Activated naive CD4-positive, alpha-beta T cell treated with anti-CD3 and anti-CD28 coated beads, Interleukin-2, amount 10 ng/mL, durations not matched to agents 7 days and 5 days (primary cell): ENCODE results near the gene WNT7A.

Experiments used
- CTCF ChIA-PET: fragments of 350-600 bp; sonication (Branson Sonifier 250); formaldehyde crosslinking; loops from one replicate; lab custom pipeline; 2021; ENCODE audit warnings: antibody characterized with exemption; lab: Charles Lee
- DNase-seq: peaks from one replicate; pipeline ENCODE4 v3.0.0-alpha.2; 2020
- H3K27ac Mint-ChIP-seq: one replicate; pipeline ENCODE4 v1.8.0; 2021; ENCODE audit warnings: mild to moderate bottlenecking, moderate library complexity, mixed read lengths
- H3K27me3 Mint-ChIP-seq: one replicate; pipeline ENCODE4 v1.8.0; 2021; ENCODE audit warnings: mild to moderate bottlenecking, mixed read lengths
- H3K36me3 Mint-ChIP-seq: one replicate; pipeline ENCODE4 v1.8.0; 2021; ENCODE audit warnings: mixed read lengths
- H3K4me1 Mint-ChIP-seq: one replicate; pipeline ENCODE4 v1.8.0; 2021; ENCODE audit warnings: mixed read lengths
- H3K4me3 Mint-ChIP-seq: one replicate; pipeline ENCODE4 v1.8.0; 2021; ENCODE audit warnings: mild to moderate bottlenecking, moderate library complexity, mixed read lengths
- H3K9me3 Mint-ChIP-seq: one replicate; pipeline ENCODE4 v1.8.0; 2021; ENCODE audit warnings: mixed read lengths

The WNT7A gene

DNA sequence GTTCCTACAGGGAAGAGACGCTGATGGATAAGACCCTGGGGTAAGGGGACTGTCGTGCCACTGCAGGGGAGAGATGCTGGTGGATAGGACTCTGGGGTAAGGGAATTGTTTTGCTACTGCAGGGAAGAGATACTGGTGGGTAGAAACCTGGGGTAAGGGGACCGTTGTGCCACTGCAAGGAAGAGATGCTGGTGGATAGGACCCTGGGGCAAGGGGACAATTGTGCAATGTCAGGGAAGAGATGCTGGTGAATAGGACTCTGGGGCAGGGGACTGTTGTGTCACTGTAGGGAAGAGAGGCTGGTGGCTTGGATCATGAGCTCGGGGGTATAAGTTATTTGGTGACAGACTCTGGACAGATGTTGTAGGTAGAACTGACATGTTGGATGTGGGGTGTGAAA, 37.6 kb downstream of the WNT7A start:
- no peak overlapping the region for H3K27ac Mint-ChIP-seq
- no peaks in the 10 kb centered on the region for H3K36me3 Mint-ChIP-seq
- no peaks in the 10 kb centered on the region for H3K9me3 Mint-ChIP-seq
- no peaks in the 10 kb centered on the region for H3K27me3 Mint-ChIP-seq
- no peak overlapping the region for H3K4me3 Mint-ChIP-seq
- no peaks in the 10 kb centered on the region for H3K4me1 Mint-ChIP-seq
- CTCF ChIA-PET: interaction anchor here (0.7 kb wide), 1 partner anchor 67 kb away, joined by 4 read pairs; no protein-coding TSS in a partner anchor
- DNase-seq: no peak

DNA sequence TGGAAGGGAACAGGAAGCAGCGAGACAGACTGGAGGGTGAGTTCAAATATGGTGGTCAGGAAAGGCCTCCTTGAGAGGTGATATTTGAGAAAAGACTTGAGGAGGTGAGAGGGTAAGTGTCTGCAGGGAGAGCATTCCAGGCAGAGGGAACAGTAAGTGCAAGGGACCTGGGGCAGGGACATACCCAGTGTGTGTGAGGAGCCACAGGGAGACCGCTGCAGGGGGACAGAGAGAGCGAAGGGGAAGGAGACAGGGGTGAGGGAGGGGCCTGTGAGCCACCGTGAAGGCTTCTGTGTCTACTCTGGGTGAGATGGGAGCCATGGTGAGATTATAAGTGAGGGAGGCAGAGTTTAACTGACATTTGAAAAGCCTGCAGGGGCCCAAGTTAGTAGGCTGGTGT, 38.0 kb downstream of the WNT7A start:
- Mint-ChIP-seq H3K27me3 (no peaks in the 10 kb centered on the region), H3K4me3 (no peak overlapping the region), H3K4me1 (no peaks in the 10 kb centered on the region), H3K9me3 (no peaks in the 10 kb centered on the region), H3K36me3 (no peaks in the 10 kb centered on the region), H3K27ac (no peak overlapping the region)
- CTCF ChIA-PET: interaction anchor here (0.7 kb wide), 1 partner anchor 66 kb away, joined by 4 read pairs; no protein-coding TSS in a partner anchor
- no peak for DNase-seq

DNA sequence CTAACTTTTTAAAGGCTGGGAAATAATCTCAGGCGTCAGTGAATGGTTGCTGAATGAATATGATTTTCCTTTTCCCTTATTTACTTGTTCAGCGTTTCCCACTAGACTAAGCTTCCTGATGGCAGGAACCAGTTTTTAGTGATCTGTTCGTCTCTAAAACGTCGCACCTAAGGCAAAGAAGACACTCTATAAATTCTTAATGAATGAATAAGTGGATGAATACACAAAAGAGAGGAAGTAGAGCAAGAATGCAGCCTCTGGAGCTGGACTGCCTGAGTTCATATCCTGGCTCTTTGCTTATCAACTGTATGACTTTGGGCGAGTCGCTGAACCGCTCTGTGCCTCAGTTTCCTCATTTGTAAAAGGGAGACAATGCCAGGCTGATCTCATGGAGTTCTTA, 38.7 kb downstream of the WNT7A start:
- Mint-ChIP-seq H3K4me3 (no peak overlapping the region), H3K27ac (no peak overlapping the region), H3K4me1 (no peaks in the 10 kb centered on the region), H3K9me3 (no peaks in the 10 kb centered on the region), H3K36me3 (no peaks in the 10 kb centered on the region), H3K27me3 (no peaks in the 10 kb centered on the region)
- DNase-seq: no peak
- CTCF ChIA-PET: no interaction called here

GRCh38 chr3:13840456-13840855, 39.4 kb downstream of the WNT7A start:
- no peaks in the 10 kb centered on the region for H3K27me3 Mint-ChIP-seq
- no peak overlapping the region for H3K27ac Mint-ChIP-seq
- no peak overlapping the region for H3K4me3 Mint-ChIP-seq
- CTCF ChIA-PET: no interaction called here
- no peaks in the 10 kb centered on the region for H3K36me3 Mint-ChIP-seq
- no peak for DNase-seq
- H3K4me1 Mint-ChIP-seq: no peaks in the 10 kb centered on the region
- H3K9me3 Mint-ChIP-seq: no peaks in the 10 kb centered on the region

DNA sequence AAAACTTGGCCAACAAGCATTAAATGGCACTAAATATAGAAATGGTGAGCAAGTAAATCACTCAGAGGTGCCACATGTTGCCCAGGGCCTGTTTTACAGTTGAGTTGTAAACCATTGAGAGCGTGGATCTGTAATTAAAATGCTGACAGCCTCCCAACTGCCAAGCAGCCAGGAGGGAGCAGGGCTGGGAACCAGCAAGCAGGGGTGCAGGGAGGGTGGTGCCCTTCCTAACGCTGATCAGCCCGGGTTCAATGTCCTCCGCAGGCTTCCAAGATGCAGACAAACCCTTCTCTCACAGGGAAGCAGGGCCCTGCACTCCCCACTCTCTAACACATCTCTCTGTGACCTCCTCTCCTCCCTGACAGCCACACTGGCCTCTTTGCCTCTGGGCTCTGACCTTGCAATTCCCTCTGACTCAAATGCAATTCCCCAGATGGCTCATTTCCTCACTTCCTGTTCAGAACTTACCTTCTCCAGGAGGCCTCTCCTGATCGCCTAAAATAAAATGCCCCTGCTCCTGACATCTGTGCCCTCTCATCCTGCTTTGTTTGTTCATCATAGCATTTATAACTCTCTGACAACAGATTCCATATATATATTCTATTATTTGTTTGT, 40.0 kb downstream of the WNT7A start:
- CTCF ChIA-PET: interaction anchor here (2.4 kb wide), 1 partner anchor 182 kb away, joined by 6 read pairs; no protein-coding TSS in a partner anchor
- no peaks in the 10 kb centered on the region for H3K36me3 Mint-ChIP-seq
- no peaks in the 10 kb centered on the region for H3K4me1 Mint-ChIP-seq
- H3K27me3 Mint-ChIP-seq: no peaks in the 10 kb centered on the region
- H3K9me3 Mint-ChIP-seq: no peaks in the 10 kb centered on the region
- no peak overlapping the region for H3K4me3 Mint-ChIP-seq
- no peak overlapping the region for H3K27ac Mint-ChIP-seq
- DNase-seq: no peak

GRCh38 chr3:13839253-13839652, 40.6 kb downstream of the WNT7A start:
- no peak overlapping the region for H3K27ac Mint-ChIP-seq
- H3K36me3 Mint-ChIP-seq: no peaks in the 10 kb centered on the region

GRCh38 chr3:13838421-13838820, 41.5 kb downstream of the WNT7A start:
- Mint-ChIP-seq H3K36me3 (no peaks in the 10 kb centered on the region), H3K27ac (no peak overlapping the region), H3K9me3 (no peaks in the 10 kb centered on the region), H3K27me3 (peaks cover 8% of the 10 kb centered on the region), H3K4me1 (no peaks in the 10 kb centered on the region), H3K4me3 (no peak overlapping the region)
- no peak for DNase-seq
- CTCF ChIA-PET: interaction anchor here (0.6 to 2.4 kb wide), 3 partner anchors 165 to 378 kb away, joined by 3 to 6 read pairs (median 5); no protein-coding TSS in a partner anchor

More at GRCh38 chr3:13839253-13839652, 40.6 kb downstream of the WNT7A start:
- peaks cover 2% of the 10 kb centered on the region for H3K27me3 Mint-ChIP-seq
- no peaks in the 10 kb centered on the region for H3K9me3 Mint-ChIP-seq
- CTCF ChIA-PET: interaction anchor here (2.4 kb wide), 1 partner anchor 181 kb away, joined by 6 read pairs; no protein-coding TSS in a partner anchor
- H3K4me1 Mint-ChIP-seq: no peaks in the 10 kb centered on the region
- DNase-seq: no peak
- no peak overlapping the region for H3K4me3 Mint-ChIP-seq

DNA sequence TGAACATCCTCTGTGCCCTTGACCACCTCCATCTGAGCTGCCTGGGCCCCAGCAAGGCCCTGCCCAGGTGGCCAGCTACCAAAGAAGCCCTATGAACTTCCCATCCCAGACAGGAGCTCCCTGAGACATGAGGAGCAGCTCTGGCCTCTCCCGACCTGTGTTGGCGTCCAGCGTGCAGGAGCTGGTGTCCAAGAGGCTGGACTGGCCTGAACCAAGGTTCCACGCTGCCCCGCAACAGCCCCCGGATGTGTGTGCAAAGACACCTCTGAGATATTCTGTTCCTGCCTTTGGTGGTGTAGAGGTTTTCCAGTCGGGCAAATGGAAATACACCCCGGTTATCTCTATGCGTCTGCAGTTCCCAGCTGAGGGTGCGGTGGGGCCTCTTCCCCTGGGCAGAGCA, 42.1 kb downstream of the WNT7A start:
- Mint-ChIP-seq H3K36me3 (no peaks in the 10 kb centered on the region), H3K27me3 (peaks cover 8% of the 10 kb centered on the region), H3K4me3 (no peak overlapping the region), H3K4me1 (no peaks in the 10 kb centered on the region), H3K27ac (no peak overlapping the region), H3K9me3 (no peaks in the 10 kb centered on the region)
- no peak for DNase-seq
- CTCF ChIA-PET: interaction anchor here (2.4 kb wide), 1 partner anchor 180 kb away, joined by 6 read pairs; no protein-coding TSS in a partner anchor

DNA sequence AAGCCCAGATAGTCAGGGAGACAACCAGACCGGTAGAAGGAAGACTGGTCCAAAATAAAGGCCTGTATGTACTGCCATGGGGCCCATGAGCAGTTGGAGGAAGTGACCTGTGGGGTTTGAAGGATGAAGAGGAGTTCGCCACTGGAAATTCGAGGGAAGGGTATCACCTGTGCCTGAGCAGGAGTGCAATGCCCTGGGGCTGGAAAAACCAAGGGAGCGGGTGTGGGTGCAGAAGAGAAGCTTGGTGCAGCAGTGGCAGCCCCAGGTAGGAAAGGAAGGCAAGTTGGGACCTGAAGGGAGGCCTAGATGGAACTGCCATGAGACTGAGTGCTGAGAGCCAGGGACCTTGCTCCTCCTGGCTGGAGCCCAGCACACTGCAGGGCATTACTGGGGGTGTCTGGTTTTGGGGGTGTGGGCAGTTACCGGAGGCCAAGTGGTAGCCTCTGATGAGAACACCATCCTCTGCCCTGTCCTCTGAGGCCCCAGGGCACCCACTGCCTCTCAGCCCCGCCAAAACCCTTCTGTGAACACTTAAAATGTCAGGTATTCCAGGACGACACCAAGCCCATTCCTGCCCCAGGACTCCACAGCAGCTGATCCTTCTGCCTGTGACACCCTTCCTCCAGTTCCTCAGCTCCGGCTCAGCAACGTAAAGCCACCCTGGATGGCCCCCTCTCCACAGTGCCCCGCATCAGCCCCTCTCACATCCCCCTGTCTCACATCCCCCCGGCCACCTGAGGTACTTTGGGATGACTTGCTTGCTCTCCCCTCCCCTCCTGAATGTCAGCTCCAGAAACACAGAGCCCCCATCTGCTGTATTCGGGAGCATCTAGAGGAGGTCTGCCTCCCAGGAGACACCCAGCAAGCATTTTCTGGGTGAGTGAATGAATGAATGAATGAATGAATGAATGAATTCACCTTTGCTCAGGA, 42.9 kb downstream of the WNT7A start:
- Mint-ChIP-seq H3K36me3 (no peaks in the 10 kb centered on the region), H3K4me1 (no peaks in the 10 kb centered on the region), H3K27ac (no peak overlapping the region), H3K4me3 (no peak overlapping the region), H3K27me3 (peaks cover 8% of the 10 kb centered on the region), H3K9me3 (no peaks in the 10 kb centered on the region)
- CTCF ChIA-PET: no interaction called here
- no peak for DNase-seq

- CTCF ChIA-PET: no interaction called here
- no peaks in the 10 kb centered on the region for H3K9me3 Mint-ChIP-seq
- no peak overlapping the region for H3K27ac Mint-ChIP-seq
- no peaks in the 10 kb centered on the region for H3K36me3 Mint-ChIP-seq
- H3K4me1 Mint-ChIP-seq: no peaks in the 10 kb centered on the region
- no peak for DNase-seq
- peaks cover 8% of the 10 kb centered on the region for H3K27me3 Mint-ChIP-seq
- no peak overlapping the region for H3K4me3 Mint-ChIP-seq
Measured at GRCh38 chr3:13835246-13835645, 44.6 kb downstream of the WNT7A start.

GRCh38 chr3:13834258-13835035, 45.4 kb downstream of the WNT7A start:
- CTCF ChIA-PET: no interaction called here
- Mint-ChIP-seq H3K9me3 (no peaks in the 10 kb centered on the region), H3K27me3 (peaks cover 8% of the 10 kb centered on the region), H3K36me3 (no peaks in the 10 kb centered on the region), H3K4me3 (no peak overlapping the region), H3K4me1 (no peaks in the 10 kb centered on the region), H3K27ac (no peak overlapping the region)
- no peak for DNase-seq

GRCh38 chr3:13833506-13834257, 46.2 kb downstream of the WNT7A start:
- Mint-ChIP-seq H3K27me3 (peaks cover 8% of the 10 kb centered on the region), H3K36me3 (no peaks in the 10 kb centered on the region), H3K27ac (no peak overlapping the region), H3K4me3 (no peak overlapping the region), H3K9me3 (no peaks in the 10 kb centered on the region), H3K4me1 (no peaks in the 10 kb centered on the region)
- CTCF ChIA-PET: no interaction called here
- no peak for DNase-seq

GRCh38 chr3:13832130-13832529, 47.7 kb downstream of the WNT7A start:
- CTCF ChIA-PET: no interaction called here
- no peaks in the 10 kb centered on the region for H3K9me3 Mint-ChIP-seq
- H3K36me3 Mint-ChIP-seq: no peaks in the 10 kb centered on the region
- H3K27ac Mint-ChIP-seq: no peak overlapping the region
- H3K4me1 Mint-ChIP-seq: no peaks in the 10 kb centered on the region
- DNase-seq: no peak
- H3K4me3 Mint-ChIP-seq: no peak overlapping the region
- H3K27me3 Mint-ChIP-seq: peaks cover 8% of the 10 kb centered on the region
